ENCODE data around the gene RABGAP1. TPM values are rescaled to one million over a fixed set of nuclear protein-coding genes. Genes with fewer than 3 reads are reported as not detected.

RABGAP1 gene
- total RNA-seq, 1 experiment from 2014 or later = 64.0 TPM

GRCh38 chr9:123067136-123067535 lies 126.3 kb downstream of the RABGAP1 start:
- peaks cover 13% of the 10 kb centered on the region for H3K4me1 ChIP-seq (ENCODE audit: insufficient read depth, low read length, poor library complexity, severe bottlenecking)
- intact Hi-C loops (cut with micrococcal nuclease; ENCODE audit: unreplicated experiment) = no loop called here
- POLR2A ChIA-PET (ENCODE audit: low non-redundant PET) = no interaction called here
- H3K27me3 ChIP-seq (replicated peaks; ENCODE audit: insufficient read depth, low read depth, low read length, poor library complexity) = no peaks in the 10 kb centered on the region
- H3K9me3 ChIP-seq (ENCODE audit: low read depth, low read length, poor library complexity, severe bottlenecking) = no peaks in the 10 kb centered on the region
- no peak overlapping the region for H3K27ac ChIP-seq (ENCODE audit: low read depth, low read length, poor library complexity, severe bottlenecking)
- H3K4me3 ChIP-seq (ENCODE audit: low read depth, low read length, poor library complexity, severe bottlenecking) = no peak overlapping the region
- H3K36me3 ChIP-seq (ENCODE audit: insufficient read depth, low read length, poor library complexity, severe bottlenecking) = peaks cover 44% of the 10 kb centered on the region
- no peak for DNase-seq (ENCODE audit: low spot score)
- no peak for TF ChIP-seq EZH2 (IDR thresholded peaks at IDR 0.05; ENCODE audit: borderline replicate concordance, low read depth, low read length, poor library complexity, severe bottlenecking)
- TF ChIP-seq, protein P1, sequence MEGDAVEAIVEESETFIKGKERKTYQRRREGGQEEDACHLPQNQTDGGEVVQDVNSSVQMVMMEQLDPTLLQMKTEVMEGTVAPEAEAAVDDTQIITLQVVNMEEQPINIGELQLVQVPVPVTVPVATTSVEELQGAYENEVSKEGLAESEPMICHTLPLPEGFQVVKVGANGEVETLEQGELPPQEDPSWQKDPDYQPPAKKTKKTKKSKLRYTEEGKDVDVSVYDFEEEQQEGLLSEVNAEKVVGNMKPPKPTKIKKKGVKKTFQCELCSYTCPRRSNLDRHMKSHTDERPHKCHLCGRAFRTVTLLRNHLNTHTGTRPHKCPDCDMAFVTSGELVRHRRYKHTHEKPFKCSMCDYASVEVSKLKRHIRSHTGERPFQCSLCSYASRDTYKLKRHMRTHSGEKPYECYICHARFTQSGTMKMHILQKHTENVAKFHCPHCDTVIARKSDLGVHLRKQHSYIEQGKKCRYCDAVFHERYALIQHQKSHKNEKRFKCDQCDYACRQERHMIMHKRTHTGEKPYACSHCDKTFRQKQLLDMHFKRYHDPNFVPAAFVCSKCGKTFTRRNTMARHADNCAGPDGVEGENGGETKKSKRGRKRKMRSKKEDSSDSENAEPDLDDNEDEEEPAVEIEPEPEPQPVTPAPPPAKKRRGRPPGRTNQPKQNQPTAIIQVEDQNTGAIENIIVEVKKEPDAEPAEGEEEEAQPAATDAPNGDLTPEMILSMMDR (conservative IDR thresholded peaks at IDR 0.05; ENCODE audit: low read depth, low read length) = no peak
- CTCF ChIA-PET = no interaction called here
- BruUV-seq (replicated peaks) = no TSS peak

- no TSS peak for BruUV-seq (replicated peaks)
- DNase-seq (ENCODE audit: low spot score) = no peak
- intact Hi-C loops (cut with micrococcal nuclease; ENCODE audit: unreplicated experiment) = no loop called here
- CTCF ChIA-PET = no interaction called here
- no peak overlapping the region for H3K27ac ChIP-seq (ENCODE audit: low read depth, low read length, poor library complexity, severe bottlenecking)
- peaks cover 31% of the 10 kb centered on the region for H3K4me1 ChIP-seq (ENCODE audit: insufficient read depth, low read length, poor library complexity, severe bottlenecking)
- no peak for TF ChIP-seq EZH2 (IDR thresholded peaks at IDR 0.05; ENCODE audit: borderline replicate concordance, low read depth, low read length, poor library complexity, severe bottlenecking)
- TF ChIP-seq, protein P1 (conservative IDR thresholded peaks at IDR 0.05; ENCODE audit: low read depth, low read length) = no peak
- no peak overlapping the region for H3K4me3 ChIP-seq (ENCODE audit: low read depth, low read length, poor library complexity, severe bottlenecking)
- no peaks in the 10 kb centered on the region for H3K27me3 ChIP-seq (replicated peaks; ENCODE audit: insufficient read depth, low read depth, low read length, poor library complexity)
- H3K36me3 ChIP-seq (ENCODE audit: insufficient read depth, low read length, poor library complexity, severe bottlenecking) = peaks cover 40% of the 10 kb centered on the region
- POLR2A ChIA-PET (ENCODE audit: low non-redundant PET) = no interaction called here
- H3K9me3 ChIP-seq (ENCODE audit: low read depth, low read length, poor library complexity, severe bottlenecking) = no peaks in the 10 kb centered on the region
These were observed 128.2 kb downstream of the RABGAP1 start for GRCh38 chr9:123069010-123069481.

DNA sequence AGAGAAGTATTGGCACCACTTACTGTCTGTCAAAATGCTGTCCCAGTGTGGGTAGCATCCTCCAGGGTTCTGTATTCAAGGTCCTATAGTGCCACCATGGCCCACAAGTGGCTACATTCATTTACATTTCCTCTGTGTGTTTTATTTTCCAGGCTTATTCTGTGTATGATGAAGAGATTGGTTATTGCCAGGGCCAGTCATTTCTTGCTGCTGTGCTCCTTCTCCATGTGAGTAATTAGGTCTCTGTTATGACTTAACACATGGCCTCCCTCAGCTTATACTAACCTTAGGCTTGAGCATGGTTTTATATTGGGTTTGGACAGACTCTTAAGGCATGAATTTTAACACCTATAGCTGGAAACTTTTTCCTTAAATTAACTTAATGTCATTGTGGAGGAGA lies 129.4 kb downstream of the RABGAP1 start:
- Histone ChIP-seq H3K4me1 (ENCODE audit: insufficient read depth, low read length, poor library complexity, severe bottlenecking) (peaks cover 33% of the 10 kb centered on the region), H3K27ac (ENCODE audit: low read depth, low read length, poor library complexity, severe bottlenecking) (no peak overlapping the region), H3K36me3 (ENCODE audit: insufficient read depth, low read length, poor library complexity, severe bottlenecking) (peaks cover 44% of the 10 kb centered on the region), H3K9me3 (ENCODE audit: low read depth, low read length, poor library complexity, severe bottlenecking) (no peaks in the 10 kb centered on the region), H3K27me3 (replicated peaks; ENCODE audit: insufficient read depth, low read depth, low read length, poor library complexity) (no peaks in the 10 kb centered on the region), H3K4me3 (ENCODE audit: low read depth, low read length, poor library complexity, severe bottlenecking) (no peak overlapping the region)
- no TSS peak for BruUV-seq (replicated peaks)
- intact Hi-C loops (cut with micrococcal nuclease; ENCODE audit: unreplicated experiment) = no loop called here
- POLR2A ChIA-PET (ENCODE audit: low non-redundant PET) = no interaction called here
- CTCF ChIA-PET = no interaction called here
- TF ChIP-seq EZH2 (IDR thresholded peaks at IDR 0.05; ENCODE audit: borderline replicate concordance, low read depth, low read length, poor library complexity, severe bottlenecking) = no peak
- no peak for DNase-seq (ENCODE audit: low spot score)

- Histone ChIP-seq H3K36me3 (ENCODE audit: insufficient read depth, low read length, poor library complexity, severe bottlenecking) (peaks cover 31% of the 10 kb centered on the region), H3K4me3 (ENCODE audit: low read depth, low read length, poor library complexity, severe bottlenecking) (no peak overlapping the region), H3K9me3 (ENCODE audit: low read depth, low read length, poor library complexity, severe bottlenecking) (no peaks in the 10 kb centered on the region), H3K27ac (ENCODE audit: low read depth, low read length, poor library complexity, severe bottlenecking) (peak overlapping the region; percentile 28), H3K4me1 (ENCODE audit: insufficient read depth, low read length, poor library complexity, severe bottlenecking) (peaks cover 46% of the 10 kb centered on the region), H3K27me3 (replicated peaks; ENCODE audit: insufficient read depth, low read depth, low read length, poor library complexity) (no peaks in the 10 kb centered on the region)
- no peak for DNase-seq (ENCODE audit: low spot score)
- TF ChIP-seq, protein P1 (conservative IDR thresholded peaks at IDR 0.05; ENCODE audit: low read depth, low read length) = no peak
- TF ChIP-seq EZH2 (IDR thresholded peaks at IDR 0.05; ENCODE audit: borderline replicate concordance, low read depth, low read length, poor library complexity, severe bottlenecking) = no peak
- intact Hi-C loops (cut with micrococcal nuclease; ENCODE audit: unreplicated experiment) = no loop called here
- no TSS peak for BruUV-seq (replicated peaks)
- CTCF ChIA-PET = no interaction called here
- POLR2A ChIA-PET (ENCODE audit: low non-redundant PET) = no interaction called here
These were observed 131.7 kb downstream of the RABGAP1 start for GRCh38 chr9:123072407-123072995.

Measured in A673 (cell line).